GM12872 (cell line): ENCODE data around the gene HMOX2.

Experiments used
- CTCF ChIP-seq: IDR thresholded peaks from 3 replicates; pipeline ENCODE4 v1.5.1; 2011; ENCODE audit warnings: low read depth, mild to moderate bottlenecking, low read length, moderate library complexity; ENCODE audit not compliant: insufficient read depth

HMOX2 gene

GRCh38 chr16:4481526-4481925, 5.3 kb downstream of the HMOX2 start:
- no peak for TF ChIP-seq CTCF

- TF ChIP-seq CTCF: no peak
Measured at GRCh38 chr16:4481963-4482362, 5.8 kb downstream of the HMOX2 start.

GRCh38 chr16:4486126-4486893, 10.1 kb downstream of the HMOX2 start:
- TF ChIP-seq CTCF: no peak

- TF ChIP-seq CTCF: no peak
Measured at GRCh38 chr16:4487955-4488498, 11.8 kb downstream of the HMOX2 start.

- TF ChIP-seq CTCF: no peak
Measured at GRCh38 chr16:4488499-4488967, 12.3 kb downstream of the HMOX2 start.

- TF ChIP-seq CTCF: no peak
Measured at GRCh38 chr16:4489030-4489429, 12.8 kb downstream of the HMOX2 start.

GRCh38 chr16:4491898-4492297, 15.7 kb downstream of the HMOX2 start:
- TF ChIP-seq CTCF: no peak
